Amygdala (tissue), 56 donors: ENCODE measurements around the gene NDE1.

Experiments
- DNase-seq, 56 donors: peaks; one replicate each; lab custom pipeline; 2025; lab: John Stamatoyannopoulos, UW

The NDE1 gene

DNA sequence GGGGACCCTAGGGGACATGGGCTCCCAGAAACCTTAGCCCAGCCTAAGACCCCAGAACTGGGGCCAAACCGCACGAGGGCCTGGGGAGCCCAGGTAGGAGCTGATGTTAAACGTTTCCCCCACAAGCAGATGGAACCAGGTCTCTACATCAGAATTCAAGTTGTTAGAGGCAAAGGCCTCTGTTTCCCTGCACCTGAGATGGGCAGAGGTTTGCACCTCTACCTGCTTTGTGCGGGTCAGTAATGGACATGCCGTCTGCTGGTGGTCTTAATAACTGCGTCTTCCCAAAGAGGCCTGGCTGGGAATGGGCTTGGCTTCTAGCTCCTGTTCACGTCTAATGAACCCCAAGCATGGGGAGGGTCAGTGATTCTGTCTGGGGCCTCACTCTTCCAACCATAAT, 79.1 kb downstream of the NDE1 start:
- no peak for DNase-seq

DNA sequence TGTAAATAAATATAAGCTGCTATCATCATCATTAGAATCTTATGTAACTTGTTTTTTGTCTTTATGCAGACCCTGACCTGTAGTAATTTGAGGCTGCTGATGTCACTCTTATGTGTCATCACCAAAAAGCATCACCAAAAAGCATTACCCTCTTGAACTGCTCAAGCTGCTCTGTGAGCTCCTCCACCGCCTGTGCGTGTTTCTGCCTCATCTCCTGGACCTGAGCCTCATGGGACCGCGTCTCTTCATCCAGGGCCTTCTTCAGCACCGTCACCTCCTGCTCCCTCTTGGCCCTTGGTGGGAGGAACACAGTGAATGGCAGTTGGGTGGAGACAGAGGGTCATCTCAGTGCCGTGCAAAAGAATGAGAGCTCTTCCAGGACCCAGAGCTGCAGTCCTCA, 82.4 kb downstream of the NDE1 start:
- no peak for DNase-seq

DNA sequence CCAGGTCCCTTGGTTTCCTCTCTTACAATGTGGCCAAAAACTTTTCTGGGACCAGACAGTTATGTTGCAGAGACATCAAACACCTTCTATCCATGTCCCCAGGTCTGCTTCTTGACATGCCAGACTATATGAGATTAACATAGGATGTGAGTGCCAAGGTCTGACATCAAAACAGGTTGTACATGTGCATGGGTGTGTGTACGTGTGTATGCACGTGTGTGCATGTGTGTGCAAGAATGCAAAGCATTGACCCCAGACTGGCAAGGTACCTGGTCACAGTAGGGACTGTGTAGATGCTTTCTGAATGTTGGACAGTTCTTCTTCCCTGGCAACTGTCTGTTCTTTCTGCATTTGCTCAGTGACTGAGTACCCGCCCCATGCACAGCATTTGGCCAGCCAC, 85.6 kb downstream of the NDE1 start:
- DNase-seq = no peak

DNA sequence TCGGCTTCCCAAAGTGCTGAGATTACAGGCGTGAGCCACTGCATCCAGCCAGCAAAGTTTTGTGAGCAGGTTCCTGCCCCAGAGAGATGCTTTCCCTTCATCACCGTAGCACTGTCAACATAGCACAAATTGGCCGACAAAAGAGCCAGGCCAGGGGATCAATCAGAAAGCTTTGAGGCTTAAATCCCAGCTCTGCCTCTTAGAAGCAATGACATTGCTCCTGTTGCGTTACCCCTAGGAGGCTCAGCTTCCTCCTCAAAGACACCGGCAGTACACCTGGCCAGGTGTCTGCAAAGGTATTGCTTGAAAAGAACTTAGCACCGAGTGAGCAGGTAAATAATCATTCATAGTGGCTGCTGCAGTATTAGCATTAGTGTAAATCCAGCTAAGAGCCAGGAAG, 86.5 kb downstream of the NDE1 start:
- no peak for DNase-seq

DNA sequence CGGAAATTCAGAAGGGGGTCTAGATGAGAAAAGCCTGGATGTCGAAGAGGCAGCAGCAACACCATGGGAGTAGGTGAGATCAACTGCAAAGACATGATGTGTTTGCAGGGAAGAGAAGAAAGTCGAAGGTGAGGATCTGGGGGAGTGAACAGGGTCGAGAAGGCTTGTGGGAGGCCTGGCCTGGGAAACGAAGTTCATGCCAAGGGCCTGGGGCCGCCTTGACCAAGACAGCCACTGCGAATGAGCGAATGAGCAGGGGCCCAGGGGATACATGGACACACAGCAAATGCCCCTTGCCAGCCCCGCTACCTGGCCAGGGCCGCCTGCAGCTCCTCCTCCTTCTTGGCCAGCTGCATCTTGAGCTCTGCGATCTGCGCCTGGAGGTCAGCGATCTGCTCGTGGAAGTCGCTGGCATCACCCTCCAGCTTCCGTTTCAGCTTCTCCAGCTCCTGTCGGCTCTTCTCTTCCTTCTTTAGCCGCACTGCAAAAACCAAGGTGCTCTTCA, 87.1 kb downstream of the NDE1 start:
- DNase-seq = no peak

DNA sequence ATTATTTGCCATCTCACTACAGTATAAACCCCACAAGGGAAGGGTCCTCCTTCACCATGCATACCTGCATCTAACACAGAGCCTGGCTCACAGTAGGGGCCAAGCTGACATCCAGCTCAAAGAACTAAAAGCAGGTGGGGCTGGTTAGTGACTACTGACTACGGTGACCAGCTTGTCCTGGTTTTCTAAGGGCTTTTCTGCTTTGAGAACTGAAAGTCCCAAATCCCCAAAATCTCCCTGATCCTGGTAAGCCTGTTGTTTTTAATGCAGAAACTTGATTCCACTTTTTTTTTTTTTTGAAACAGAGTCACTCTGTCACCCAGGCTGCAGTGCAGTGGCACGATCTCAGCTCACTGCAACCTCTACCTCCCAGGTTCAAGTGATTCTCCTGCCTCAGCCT, 89.4 kb downstream of the NDE1 start:
- no peak for DNase-seq

DNA sequence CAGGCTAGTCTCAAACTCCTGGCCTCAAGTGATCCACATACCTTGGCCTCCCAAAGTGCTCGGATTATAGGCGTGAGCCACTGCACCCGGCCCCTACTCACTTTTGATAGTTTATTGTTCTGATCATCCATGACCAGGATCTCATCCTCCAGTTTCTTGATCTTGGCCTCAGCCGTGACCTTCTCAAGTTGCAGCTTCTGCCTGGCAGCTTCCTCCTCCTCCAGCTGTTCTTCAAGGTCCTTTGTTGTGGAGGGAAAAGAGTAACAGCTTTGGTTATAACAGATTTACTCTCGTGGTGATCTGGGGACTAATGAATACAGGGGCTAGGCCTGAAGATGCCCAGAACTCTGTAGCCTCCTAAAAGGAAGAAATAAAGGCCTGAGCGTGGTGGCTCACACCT, 89.9 kb downstream of the NDE1 start:
- no peak for DNase-seq

DNA sequence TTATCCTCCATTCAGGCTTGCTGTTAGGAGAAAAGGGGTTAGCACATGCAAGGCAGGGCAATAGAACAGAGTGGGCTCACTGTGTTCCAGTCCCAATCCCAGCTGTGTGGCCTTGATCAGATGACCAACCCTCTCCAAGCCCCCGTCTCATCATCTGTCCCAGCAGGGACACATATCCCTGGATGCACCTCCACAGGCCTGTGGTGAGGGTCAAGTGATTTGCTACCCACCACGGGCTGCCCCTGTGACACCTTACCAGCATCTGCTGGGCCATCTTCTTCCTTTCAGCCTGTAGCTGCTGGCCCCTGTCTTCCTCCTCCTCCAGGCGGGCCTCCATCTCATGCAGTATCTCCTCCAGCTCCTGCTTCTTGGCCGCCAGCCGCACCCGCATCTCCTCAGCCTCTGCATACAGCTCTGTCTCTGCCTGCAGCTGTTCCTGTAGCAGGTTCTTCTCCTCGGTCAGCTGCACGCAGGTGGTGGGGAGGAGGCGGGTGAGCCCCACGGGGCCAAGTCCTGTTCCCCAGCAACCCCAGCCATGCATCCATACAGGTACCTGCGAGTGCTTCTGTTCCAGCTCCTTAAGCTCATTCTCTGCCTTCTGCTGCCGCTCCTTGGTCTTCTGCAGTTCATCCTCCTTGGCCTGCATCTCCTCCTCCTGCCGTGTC, 91.3 kb downstream of the NDE1 start:
- no peak for DNase-seq

DNA sequence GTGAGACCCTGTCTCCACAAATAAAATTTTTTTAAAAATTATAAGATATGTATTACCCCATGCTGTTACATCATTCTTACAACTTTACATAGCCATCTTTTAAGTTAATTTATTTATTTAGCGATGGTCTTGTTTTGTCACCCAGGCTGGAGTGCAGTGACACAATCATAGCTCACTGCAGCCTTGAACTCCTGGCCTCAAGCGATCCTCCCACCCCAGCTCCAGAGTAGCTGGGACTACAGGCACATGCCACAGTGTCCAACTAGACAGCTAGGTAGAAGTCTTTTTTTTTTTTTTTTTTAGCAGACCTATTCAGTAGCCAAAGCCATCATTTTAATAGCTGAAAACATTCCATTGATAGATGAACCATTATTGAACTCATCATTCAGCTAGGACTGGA, 92.7 kb downstream of the NDE1 start:
- DNase-seq = no peak

DNA sequence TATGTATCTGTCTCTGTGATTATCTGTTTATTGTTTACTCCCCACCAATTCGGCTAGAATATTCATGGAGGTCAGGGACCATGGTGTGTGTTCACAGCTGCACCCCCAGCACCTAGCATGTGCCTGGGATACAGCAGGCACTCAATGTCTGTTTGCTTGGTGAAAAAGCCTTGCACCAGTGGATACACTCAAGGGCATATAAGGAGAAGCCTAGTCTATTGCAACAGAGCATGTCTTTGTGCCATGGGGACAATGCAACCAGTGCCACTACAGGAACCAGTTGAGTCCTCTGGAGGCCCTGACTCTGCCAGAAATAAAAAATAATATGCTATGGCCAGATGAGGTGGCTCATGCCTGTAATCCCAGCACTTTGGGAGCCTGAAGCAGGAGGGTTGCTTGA, 93.6 kb downstream of the NDE1 start:
- DNase-seq = no peak

DNA sequence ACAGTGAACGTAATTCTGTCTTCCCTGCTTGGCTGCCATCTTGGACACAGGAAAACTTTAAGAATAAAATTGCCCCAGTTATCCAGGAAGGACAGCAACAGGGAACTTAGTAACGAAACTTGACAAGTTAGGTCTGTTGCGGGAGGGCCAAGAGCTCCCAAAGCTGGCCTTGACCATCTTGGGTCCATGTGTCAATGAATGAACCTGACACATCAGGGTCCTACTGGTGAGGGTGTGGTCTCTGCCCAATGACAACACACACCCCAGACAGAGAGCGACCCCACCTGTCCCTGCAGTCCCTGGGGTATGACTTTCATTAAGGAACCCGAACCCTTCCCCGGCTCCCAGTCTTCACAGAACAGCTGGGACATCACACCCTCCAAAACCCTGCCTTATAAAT, 96.3 kb downstream of the NDE1 start:
- DNase-seq = no peak

DNA sequence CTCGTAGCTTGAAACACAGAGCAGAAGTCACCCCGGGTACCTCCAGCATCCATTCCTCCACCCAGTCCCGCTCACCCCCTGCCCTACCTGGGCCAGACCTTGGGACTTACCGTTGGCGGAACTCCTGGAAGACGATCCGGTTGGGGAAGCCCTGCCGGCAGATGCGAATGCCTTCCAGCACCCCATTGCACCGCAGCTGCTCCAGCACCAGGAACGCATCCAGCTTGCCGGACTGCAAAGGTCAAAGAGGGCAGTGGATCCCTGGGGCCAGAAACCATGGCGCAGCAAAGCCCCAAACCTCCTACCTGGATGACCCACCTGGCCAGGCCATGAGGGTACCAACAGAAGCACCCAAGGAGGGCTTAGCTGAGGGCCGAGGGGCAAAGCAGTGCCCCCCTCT, 97.9 kb downstream of the NDE1 start:
- DNase-seq = no peak

DNA sequence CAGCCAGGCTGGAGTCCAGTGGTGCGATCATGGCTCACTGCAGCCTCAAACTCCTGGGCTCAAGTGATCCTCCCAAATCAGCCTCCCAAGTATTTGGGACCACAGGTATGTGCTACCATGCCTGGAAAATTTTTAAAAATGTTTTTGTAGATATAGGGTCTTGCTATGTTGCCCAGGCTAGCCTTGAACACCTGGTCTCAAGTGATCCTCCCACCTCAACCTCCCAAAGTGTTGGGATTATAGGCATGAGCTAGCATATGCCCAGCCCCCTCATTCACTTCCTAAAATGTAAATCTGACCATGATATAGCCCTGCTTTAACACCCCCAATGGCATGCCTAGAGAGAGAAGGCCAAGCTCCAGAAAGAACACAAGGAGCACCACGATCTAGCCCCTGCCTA, 98.6 kb downstream of the NDE1 start:
- no peak for DNase-seq

DNA sequence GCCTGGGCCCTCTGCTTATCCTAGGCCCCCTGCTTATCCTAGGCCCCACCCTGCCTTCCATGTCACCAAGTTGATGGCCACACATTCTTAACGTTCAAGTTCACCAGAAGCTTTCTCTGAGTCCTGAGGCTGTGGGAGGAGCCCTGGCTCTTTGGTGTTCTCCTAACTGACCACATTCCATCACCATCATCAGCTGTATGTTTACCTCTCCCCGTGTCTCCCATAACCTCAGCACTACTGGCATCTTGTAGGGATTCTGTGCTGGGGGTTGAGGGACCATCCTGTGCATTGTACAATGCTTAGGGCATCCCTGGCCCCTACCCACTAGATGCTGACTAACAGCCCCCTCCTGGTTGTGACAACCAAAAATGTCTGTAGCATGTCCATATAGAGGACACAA, 99.3 kb downstream of the NDE1 start:
- no peak for DNase-seq

DNA sequence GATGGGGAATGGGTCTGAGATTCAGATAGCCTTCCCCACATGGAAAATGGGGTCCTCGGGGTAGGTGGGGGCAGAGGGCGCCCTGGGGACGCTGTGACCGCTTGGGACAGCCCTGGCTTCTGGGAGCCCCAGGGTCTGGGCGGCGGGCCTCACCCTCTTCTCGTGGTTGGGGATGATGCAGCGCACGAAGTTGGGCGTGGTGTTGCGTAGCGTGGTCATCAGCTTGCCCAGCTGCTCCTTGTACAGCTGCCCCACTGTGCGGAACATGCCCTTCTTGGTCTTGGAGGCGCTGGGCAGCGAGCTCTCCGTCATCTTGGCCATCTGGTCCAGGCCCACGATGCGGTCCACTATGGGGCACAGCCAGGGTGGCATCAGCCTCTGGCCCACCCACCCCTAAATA, 99.9 kb downstream of the NDE1 start:
- DNase-seq = no peak

DNA sequence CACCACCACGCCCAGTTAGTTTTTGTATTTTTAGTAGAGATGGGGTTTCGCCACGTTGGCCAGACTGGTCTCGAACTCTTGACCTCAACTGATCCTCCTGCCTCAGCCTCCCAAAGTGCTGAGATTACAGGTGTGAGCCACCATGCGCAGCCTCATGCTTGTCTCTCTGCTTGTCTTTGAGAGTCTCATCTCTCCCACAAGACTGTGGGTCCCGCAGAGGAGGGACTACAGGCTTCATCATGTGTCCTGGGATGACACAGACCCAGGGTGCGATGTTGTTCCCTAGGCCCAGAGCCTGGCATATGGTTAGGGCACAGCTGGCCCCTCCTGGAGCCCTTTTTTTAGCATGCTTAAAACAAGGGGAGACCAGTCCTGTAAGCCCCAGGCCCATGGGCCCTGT, 101.9 kb downstream of the NDE1 start:
- no peak for DNase-seq

DNA sequence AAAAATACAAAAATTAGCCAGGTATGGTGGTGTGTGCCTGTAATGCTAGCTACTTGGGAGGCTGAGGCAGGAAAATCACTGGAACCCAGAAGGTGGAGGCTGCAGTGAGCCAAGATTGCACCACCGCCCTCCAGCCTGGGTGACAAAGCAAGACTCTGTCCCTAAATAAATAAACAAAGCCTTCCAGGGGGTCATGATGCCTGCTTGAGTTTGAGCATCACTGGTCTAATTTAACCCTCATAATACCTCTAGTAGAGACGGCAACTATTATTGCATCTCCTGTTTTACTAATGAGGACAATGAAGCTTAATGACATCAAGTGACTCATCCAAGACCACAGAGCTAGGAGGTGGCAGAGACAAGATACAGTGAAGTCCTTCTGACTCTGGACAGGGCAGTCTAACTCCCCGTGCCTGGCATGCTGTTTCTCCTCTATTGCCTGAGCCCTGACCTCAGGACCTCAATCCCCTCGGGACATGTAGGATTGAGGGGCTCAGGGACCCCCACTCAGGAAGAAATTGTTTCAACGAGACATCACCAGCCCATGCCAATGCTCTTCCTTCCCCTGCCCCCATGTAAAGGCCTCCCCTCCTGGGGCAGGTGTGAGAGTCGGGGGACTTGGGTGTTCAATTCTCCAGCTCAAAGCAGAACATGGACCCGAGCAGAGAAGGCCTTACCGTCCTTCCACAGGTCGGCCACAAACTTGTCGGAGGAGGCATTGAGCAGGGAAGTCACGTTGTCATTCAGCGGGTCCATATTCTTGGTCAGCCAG, 102.9 kb downstream of the NDE1 start:
- no peak for DNase-seq

DNA sequence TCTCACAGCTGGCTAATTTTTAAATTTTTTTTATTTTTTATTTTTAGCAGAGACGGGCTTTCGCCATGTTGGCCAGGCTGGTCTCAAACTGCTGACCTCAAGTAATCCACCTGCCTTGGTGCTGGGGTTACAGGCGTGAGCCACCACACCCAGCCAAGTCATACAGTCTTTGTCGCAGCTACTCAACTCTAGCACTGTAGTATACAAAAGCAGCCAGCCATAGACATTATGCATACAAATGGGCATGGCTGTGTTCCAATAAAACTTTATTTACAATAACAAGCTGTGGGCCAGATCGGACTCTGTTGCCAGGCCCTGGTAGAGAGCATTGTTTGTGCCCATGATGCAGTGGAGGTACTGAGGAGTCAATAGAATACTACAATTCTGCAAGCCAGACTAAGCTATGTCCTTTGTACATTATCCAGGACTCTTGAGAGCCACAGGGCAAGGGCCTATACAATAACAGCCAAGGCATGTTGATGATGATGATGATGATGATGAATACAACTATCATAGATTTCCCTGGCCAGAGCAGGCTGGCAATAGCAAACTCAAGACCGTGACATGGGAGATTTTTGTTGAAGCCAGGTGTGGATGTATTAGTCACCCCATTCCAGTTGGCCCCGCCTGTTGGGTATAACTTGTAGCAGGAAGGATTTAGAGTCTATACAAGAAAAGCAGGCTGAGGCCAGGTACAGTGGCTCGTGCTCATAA, 104.9 kb downstream of the NDE1 start:
- DNase-seq = no peak

DNA sequence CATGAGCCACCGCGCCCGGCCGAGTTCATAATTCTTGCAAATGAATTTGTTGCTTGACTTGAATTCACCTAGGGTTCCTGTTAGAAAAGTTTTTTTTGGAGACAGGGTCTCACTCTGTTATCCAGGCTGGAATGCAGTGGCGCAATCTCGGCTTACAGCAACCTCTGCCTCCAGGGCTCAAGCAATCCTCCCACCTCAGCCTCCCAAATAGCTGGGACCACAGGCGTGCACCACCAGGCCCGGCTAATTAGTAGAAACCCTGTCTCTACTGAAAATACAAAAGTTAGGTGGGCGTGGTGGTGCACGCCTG, 107.0 kb downstream of the NDE1 start:
- no peak for DNase-seq

DNA sequence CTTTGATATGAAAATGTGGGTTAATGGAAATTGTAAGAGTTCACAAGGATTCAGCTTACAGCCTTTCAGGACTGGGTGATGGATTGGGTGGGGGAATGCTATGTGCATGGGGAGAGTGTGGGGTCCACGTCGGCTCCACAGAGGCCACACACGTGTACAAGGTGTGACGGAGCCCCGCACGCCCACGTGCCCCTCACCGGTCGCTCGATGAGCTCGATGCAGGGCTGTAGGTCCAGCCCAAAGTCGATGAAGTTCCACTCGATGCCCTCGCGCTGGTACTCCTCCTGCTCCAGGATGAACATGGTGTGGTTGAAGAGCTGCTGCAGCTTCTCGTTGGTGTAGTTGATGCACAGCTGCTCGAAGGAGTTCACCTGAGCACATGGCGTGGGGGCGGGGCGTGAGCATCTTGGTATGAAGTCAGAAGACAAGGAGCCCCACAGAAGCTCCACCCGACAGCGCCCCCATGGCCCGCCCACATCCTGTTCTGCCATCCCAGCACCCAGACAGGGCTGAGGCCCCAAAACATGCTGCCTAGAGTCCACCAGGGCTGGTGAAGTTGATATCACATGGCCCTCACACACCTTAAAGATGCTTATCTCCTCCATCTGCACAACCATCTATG, 107.7 kb downstream of the NDE1 start:
- no peak for DNase-seq

DNA sequence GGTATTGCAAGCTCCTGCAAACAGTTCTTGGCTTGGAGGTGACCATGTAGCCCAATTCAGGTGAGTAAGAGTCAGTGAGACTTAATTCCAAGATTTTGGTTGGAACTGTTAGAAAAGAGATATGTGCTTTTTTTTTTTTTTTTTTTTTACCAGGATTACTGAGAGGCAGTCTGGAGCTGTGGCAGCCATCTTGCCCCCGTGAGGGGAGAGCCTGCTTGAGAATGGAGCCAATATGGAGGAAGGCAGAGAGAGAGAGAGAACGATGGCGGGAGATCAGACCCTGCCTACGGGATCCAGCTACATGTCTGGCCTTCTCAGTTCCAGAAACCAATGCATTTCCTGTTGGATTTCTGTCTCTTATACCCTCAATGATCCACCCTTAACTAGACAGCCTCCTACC, 109.0 kb downstream of the NDE1 start:
- DNase-seq = no peak

DNA sequence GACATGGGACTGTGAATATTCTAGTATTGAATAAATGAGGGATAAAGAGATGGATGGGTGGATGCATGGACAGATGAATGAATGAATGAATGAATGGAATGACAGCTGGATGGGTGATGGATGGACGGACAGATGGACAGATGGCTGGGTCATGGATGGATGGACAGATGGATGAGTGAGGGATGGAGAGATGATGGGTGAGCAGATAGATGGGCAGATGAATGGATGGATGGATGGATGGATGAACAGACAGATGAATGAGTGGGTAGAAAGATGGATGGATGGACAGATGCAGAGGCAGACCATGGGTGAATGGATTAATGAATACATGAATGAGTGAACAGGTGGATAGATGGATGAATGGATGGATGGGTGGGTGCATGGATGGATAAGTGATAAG, 110.1 kb downstream of the NDE1 start:
- no peak for DNase-seq
